NCI-H774 (cell line): ENCODE measurements around the gene ASPDH.

Experiments
- DNase-seq: peaks from one replicate; lab custom pipeline; 2025; lab: John Stamatoyannopoulos, UW

The ASPDH gene

DNA sequence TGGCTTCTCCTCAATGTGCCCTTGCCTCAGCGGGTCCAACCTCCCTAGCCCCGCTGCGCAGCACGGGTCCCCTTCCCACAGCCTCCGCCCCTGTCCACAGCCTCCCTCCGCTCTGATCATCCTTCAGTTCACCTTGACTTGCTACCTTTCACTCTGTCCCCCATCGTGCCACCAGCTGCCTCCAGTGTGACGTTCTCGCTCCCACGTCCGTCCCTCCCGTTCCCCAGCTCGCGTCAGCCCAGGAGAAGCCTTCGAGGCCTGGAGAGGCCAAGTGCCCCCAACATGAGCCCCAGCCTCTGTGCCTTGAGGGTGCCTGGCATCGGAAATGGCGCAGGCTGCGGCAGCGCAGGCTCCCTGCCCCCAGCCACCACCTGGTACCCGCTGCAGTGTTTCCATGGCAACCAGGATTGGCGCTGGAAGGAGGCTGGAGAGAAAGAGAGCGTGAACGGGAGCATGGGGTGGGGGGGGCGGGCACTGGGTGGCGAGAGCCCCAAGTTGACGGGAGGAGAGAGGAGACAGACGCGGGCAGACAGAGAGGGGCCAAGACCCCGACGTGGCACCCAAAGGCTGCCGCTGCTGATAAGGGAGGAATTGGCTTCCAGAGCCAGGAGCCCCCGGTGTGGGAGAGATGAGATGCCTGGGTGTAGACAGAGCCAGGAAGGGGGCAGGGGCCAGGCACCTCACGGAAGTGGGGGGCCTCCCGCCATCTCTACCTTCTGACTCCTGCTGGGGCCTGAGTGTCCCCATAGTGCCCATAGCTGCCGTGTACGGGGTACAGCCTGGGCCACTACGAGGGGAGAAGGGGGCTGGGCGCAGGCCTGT lies 844 bp upstream of the ASPDH start:
- no peak for DNase-seq

DNA sequence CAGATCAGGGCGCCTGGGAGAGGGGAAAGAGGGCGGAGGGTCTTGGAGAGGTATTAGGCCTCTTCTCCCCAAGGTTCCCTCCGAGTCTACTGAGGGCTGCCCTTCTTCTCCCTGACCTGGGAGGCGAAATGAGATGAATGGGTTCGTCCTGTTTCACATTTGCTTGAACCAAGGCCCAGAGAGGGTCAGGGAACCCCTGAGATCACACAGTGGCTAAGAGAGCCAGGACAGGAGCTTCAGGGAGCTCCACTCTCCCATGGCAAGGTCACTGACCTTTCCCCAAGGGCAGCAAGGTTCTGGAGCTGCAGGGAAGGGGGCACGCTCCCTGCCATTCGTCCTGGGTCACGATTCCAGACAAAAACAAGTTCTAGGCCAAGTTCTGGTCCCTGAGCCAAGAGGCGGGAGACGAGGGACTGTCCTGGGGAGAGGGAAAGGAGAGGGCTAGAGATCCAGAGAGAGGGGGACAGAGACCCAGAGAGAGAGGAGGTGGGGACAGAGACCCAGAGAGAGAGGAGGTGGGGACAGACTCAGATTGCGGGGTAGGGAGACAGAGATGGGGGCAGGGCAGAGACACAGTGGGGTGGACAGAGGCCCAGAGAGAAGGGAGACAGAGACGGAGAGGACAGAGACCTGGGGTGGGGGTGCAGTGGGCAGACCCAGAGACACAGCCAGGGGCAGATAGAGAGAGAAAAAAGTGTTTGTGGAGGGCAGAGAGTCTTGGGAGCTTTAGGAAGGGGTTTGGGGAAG lies 541 bp downstream of the ASPDH start:
- no peak for DNase-seq

- no peak for DNase-seq
These were observed 1.4 kb downstream of the ASPDH start for GRCh38 chr19:50512112-50512998.

DNA sequence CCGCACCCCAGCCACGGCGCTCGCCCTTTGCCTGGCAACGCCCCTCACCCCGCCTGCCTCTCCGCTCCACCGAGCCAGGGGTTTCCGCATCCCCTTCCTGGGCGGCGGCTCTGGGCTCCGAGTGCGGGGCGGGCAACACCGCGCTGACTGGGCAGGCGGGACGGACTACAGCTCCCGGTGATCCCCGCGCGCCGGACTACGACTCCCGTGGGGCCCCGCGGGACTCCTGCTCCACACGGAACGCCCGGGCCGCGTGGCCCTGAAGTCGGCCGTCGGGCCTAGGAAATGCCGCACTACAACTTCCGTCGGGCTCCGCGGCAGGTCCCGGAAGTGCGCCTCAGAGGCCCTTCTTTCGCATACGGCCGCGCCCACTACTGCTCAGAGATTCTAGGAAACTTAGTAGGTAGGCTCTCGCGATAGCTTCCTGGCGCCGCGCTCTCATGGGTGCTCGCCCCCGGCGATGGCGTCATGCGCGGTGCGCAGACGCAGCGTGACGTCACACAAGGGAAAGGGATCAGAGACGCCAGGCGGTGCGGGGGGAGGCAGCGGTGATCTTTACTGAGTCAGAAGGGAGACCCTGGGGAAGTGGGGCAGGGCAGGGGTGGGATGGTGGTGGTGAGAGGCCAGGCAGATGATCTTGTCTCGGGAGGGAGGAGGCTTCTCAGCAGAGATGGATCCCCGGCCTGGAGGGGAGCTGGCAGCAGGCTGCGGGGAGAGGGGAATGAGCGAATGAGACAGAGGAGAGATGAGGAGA lies 2.5 kb downstream of the ASPDH start, which contains the start of gene JOSD2:
Gene JOSD2, minus strand, starts transcription at position 123 of the 754 bp plus-strand sequence. CDS start 760 bp downstream, outside the sequence.
- peak; percentile 98 for DNase-seq

GRCh38 chr19:50510700-50511068 lies 3.0 kb downstream of the ASPDH start:
- DNase-seq: no peak

DNA sequence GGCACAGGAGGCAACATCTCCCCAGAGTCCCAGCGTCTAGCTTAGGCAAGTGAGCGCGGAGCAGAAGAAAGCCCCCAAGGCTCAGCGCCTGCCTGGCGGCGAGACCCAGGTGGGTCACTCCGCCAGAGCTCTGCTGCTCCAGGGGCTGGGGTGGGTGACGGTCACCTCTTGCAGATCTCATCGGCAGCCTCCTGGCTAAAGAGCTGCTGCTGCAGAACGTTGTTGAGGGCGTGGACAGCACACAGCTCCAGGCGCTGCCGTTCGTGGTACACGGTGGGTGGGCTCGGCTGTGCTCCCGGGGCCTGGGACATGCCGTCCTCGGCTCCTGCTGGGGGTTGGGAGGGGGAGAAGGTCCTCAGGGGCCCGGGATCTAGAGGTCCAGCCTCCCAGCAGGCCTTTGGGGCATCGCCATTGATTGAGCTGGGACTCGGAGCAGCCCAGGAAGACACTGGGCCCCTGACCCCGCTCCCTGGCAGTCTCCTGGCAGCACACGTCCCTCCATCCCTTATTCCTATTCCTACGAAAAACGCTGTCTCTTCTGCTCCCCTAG lies 3.5 kb downstream of the ASPDH start:
- no peak for DNase-seq

DNA sequence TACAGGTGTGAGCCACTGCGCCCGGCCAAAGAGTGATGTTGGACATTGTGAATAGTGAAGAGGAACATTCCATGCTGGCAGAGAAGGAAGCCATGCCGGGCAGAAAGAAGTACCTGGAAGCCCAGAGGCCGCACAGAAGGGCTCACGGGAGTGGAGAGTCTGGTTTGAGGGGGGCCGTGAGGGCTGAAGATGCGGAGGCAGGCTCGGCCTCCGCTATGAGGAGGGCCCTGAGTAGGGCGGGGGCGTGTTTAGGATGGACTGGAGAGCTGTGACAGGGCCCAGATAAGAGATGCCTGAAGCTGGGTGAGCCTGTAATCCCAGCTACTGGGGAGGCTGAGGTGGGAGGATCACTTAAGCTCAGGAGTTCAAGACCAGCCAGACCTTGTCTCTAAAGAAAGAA lies 4.3 kb downstream of the ASPDH start:
- DNase-seq: no peak

- DNase-seq: no peak
These were observed 4.9 kb downstream of the ASPDH start for GRCh38 chr19:50508843-50509190.

DNA sequence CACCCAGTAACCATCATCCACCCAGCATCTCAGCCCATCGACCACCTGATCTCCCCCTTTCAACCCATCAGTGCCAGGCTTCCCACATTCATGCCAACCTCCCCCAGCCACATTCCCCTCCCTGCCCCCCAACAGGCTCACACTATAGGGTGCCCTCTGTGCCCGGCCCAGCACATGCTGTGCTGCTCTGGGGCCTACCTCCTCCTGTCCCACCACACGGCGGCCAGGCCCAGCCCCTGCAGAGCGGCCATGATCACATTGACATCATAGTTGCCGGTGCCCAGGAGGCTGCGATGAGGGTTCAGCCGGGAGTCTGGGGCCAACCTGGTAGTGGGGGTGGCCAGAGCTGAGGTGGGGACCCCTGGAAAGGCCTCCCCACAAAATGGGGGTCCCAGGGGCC lies 6.3 kb downstream of the ASPDH start:
- no peak for DNase-seq

DNA sequence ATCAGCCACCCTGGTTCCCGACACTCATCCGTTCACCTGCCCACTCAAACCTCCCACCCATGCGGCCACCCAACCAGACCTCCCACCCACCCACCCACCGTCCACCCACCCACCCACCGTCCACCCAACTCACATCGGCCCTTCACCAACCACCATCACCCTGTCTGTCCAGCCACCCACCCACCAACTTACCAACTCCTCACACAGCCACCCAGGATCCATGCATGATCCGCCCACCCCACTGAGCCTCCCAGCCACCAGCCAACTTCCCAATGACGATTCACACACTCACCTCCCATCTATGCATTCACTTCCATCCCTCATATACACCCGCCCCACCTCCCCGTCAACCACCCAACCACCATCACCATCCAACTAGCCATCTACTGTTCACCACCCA lies 7.0 kb downstream of the ASPDH start:
- no peak for DNase-seq

DNA sequence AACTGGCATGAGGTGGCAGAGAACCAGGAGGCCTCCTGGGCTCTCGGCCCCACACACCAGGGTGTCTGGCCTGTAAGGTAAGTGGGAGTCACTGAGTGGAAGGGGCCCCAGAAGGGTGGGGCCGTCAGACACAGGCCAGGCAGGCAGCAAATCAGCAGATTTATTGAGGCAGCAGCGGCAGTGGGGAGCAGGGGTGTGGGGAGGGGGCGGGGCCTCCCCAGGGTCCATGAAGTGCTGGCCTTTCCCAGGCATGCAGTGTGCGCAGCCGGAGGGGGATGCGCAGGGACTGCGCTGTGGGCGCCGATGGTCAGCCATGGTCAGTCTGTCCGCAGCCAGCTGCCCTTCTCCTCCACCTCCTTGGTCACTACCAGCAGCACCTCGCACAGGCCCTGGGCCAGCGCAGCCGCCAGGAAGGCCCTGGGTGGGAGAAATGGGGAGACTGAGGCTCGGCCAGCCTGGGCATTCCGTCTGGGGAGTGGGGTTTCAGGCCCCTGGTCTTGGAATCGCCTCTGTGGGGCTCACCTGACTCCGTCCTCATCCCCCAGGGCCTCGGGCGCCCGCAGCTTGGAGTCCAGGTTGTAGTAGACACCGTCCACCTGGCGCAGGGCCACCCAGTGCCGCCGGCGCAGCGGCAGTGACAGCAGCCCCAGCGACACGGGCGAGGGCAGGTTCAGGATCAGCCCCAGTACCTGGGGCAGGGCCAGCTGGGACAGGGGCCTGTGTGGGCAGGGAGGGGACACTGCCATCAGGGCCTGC lies 7.7 kb downstream of the ASPDH start:
- no peak for DNase-seq

- DNase-seq: no peak
These were observed 11.9 kb downstream of the ASPDH start for GRCh38 chr19:50501568-50502475.

DNA sequence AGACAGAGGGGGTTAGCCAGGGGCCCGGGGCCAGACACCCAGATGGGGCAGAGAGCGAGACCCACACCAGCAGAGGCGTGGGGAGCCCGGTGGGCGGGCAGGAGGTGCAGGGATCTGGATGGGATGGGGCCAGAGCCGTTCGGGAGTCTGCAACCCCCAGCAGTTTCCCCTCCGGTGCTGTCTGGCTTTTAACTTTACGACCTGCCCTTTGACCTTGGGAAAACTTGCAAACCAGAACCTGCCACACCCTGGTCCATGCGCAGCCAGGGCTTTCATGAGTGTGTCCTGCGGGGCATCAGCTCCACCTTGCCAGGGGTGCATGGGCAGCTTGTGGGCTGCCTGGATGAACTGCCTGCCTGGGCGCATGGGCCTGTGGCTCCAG lies 12.5 kb downstream of the ASPDH start:
- no peak for DNase-seq

DNA sequence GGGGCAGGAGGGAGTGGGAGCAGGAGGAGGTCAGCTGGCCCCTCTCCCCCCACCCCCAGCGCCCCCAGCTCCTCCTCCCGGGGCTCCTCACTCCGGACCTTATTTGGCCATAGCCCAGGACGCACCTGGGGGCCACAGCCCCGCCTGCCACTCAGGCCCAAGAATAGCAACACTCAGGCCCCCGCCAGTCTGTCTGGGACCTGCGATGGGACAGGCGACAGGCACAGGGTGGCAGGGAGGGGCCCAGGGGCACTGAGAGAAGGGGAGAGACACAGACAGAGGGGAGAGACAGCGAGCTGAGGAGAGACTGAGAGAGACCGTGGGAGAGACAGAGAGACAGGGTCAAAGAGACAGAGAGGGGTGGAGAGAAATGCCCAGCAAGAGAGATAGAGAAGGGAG lies 13.0 kb downstream of the ASPDH start:
- no peak for DNase-seq

DNA sequence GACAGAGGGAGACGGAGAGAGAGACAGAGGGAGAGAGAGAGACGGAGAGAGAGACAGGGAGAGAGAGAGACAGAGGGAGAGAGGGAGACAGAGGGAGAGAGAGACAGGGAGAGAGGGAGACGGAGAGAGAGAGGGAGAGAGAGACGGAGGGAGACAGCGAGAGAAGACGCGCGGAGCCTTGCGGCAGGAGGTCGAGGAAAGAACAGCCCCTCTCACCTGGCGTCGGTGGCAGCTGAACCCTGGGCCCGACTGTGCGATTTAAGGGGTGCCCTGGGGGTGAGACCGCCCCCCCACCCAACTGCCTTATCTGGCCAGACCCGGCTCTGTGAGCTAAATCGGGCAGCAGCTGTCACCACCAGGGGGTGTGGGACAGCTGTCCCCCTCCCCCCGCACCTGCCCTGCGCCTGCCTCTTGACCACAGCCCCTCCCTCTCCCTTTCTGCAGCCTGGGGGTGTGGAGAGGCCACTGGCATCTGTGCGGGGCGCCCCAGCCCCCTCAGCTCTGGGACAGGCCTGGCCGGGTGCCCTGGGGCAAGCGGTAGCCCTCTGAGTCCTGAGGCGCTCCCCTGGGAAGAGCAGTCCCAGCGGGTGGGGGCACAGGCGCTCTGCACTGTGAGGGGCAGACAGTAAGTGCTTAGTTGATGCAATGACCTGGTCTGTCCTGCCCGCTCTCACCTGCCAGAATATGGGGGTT lies 13.5 kb downstream of the ASPDH start:
- DNase-seq: no peak

GRCh38 chr19:50498219-50499056 lies 15.3 kb downstream of the ASPDH start:
- DNase-seq: no peak

- no peak for DNase-seq
These were observed 16.7 kb downstream of the ASPDH start for GRCh38 chr19:50497022-50497405.
